ENCODE data around the gene PROX1. TPM values are rescaled to one million over a fixed set of nuclear protein-coding genes. Genes with fewer than 3 reads are reported as not detected.

Gene PROX1
- total RNA-seq, 2 experiments from 2014 or later: 0.09 TPM; not detected in 1

DNA sequence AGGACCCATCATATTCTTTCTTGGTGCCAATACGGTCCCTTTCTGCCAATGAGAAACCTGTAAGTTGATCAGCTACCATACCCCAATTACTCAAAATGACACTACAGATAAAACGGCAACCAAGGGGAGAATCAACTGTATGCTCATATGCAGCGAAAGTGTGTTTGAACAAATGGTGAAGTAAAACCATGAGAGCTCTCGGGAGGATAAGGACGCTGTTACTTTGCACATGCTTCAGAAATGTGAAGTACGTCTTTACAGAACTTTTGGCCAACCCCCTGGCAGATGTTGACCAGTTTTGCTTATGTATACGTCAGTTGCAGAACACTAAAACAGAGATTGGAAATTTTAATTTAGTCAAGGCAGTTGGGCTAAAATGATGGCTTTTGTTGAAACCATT lies 79.6 kb downstream of the PROX1 start:
- no peaks in the 10 kb centered on the region for H3K36me3 Mint-ChIP-seq (ENCODE audit: low read depth)
- H3K27ac Mint-ChIP-seq: no peak overlapping the region
- TF ChIP-seq, protein P1, sequence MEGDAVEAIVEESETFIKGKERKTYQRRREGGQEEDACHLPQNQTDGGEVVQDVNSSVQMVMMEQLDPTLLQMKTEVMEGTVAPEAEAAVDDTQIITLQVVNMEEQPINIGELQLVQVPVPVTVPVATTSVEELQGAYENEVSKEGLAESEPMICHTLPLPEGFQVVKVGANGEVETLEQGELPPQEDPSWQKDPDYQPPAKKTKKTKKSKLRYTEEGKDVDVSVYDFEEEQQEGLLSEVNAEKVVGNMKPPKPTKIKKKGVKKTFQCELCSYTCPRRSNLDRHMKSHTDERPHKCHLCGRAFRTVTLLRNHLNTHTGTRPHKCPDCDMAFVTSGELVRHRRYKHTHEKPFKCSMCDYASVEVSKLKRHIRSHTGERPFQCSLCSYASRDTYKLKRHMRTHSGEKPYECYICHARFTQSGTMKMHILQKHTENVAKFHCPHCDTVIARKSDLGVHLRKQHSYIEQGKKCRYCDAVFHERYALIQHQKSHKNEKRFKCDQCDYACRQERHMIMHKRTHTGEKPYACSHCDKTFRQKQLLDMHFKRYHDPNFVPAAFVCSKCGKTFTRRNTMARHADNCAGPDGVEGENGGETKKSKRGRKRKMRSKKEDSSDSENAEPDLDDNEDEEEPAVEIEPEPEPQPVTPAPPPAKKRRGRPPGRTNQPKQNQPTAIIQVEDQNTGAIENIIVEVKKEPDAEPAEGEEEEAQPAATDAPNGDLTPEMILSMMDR (IDR thresholded peaks at IDR 0.05): no peak
- H3K4me3 Mint-ChIP-seq: no peak overlapping the region
- POLR2A ChIA-PET: no interaction called here
- intact Hi-C loops (cut with micrococcal nuclease): no loop called here
- CTCF ChIA-PET: no interaction called here
- DNase-seq: no peak
- H3K9me3 Mint-ChIP-seq: peaks cover 1% of the 10 kb centered on the region
- no peak for ATAC-seq
- peaks cover 2% of the 10 kb centered on the region for H3K27me3 Mint-ChIP-seq
- H3K4me1 Mint-ChIP-seq (ENCODE audit: low read depth): no peaks in the 10 kb centered on the region

DNA sequence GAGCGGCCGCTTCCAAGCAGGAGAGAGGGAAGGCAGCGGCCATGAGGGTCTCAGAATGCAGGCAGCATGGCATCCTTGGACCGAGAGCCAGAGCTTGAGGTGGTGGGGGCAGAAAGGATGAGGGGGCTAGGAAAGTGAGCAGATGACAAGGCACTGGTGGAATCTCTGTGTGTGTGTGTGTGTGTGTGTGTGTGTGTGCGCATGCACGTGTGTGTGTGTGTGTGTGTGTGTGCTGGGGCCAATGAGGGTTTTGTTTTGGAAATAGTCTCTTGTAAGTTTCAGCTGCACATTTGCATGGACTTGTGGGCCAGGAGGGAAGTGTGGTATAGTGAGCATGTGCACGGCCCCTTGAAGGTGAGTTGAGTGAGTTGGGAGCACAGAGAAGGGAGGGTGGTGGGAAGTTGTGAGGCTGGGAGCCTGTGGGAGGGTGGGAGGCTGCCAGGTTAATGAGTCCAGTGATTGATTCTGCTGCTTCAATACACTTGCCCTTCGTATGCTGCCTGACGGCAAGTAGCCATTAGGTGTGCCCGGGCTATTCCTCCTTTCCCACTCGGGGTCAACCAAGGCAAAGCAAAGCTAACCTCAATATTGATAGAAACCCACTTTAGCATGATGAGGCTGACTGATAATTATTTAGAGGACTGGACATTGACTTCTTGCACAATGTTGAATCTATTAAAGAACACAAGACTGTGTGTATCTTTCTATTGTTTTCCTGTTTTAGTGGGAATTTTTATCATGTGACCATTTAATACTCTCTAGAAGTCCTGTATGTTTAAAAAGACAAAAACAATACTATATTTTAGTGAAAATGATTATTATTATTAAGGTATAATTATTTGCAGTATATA lies 80.3 kb downstream of the PROX1 start:
- TF ChIP-seq, protein P1 (IDR thresholded peaks at IDR 0.05): no peak
- Mint-ChIP-seq H3K36me3 (ENCODE audit: low read depth) (no peaks in the 10 kb centered on the region), H3K4me3 (no peak overlapping the region), H3K27me3 (peaks cover 2% of the 10 kb centered on the region), H3K4me1 (ENCODE audit: low read depth) (no peaks in the 10 kb centered on the region), H3K27ac (no peak overlapping the region), H3K9me3 (peaks cover 1% of the 10 kb centered on the region)
- DNase-seq: no peak
- POLR2A ChIA-PET: no interaction called here
- no peak for ATAC-seq
- CTCF ChIA-PET: no interaction called here
- intact Hi-C loops (cut with micrococcal nuclease): no loop called here

DNA sequence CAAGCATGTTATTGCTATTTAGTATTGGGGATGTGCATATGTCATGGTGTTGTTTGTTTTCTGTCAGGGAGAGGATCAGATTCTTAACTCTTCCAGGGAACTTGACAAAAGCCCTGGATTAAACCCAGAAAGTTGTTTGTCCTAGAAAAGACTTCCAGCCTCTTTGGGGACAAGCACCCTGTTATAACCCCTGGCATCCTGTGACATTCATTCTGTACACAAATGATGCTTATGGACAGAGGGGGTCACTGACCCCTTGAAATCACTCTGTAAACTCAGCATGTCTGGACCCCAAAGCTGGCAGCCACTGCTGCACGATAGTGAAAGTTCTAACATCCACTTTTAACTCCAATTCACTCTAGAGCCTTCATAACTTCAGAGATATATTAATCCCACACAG lies 81.2 kb downstream of the PROX1 start:
- no peak for ATAC-seq
- H3K27me3 Mint-ChIP-seq: peaks cover 2% of the 10 kb centered on the region

DNA sequence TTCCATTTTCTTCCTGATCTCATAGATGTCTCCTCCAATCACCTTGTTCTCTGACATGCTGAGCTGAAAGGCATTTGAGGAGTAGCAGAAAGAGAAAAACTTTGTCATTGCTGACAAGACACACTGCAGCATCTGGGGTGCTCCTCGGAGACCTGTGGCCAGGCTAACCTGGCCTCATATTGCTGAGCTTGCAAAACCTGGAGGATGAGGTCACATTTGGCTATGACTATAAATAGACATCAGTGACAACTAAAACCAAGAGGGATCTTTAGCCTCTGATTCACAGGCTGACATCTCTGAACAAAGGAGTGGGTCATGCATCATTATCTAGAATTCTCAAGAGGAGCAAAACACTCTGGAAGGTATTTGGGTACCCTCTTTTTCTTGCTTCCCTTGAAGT lies 83.7 kb downstream of the PROX1 start:
- no peaks in the 10 kb centered on the region for H3K4me1 Mint-ChIP-seq (ENCODE audit: low read depth)
- ATAC-seq (no peak), DNase-seq (no peak)
- no peaks in the 10 kb centered on the region for H3K36me3 Mint-ChIP-seq (ENCODE audit: low read depth)
- peaks cover 1% of the 10 kb centered on the region for H3K9me3 Mint-ChIP-seq
- TF ChIP-seq, protein P1 (IDR thresholded peaks at IDR 0.05): no peak
- ChIA-PET CTCF (no interaction called here), POLR2A (no interaction called here)
- peaks cover 3% of the 10 kb centered on the region for H3K27me3 Mint-ChIP-seq
- intact Hi-C loops (cut with micrococcal nuclease): no loop called here
- H3K4me3 Mint-ChIP-seq: no peak overlapping the region
- no peak overlapping the region for H3K27ac Mint-ChIP-seq

More for the DNA sequence above, 81.2 kb downstream of the PROX1 start:
- ChIA-PET POLR2A (no interaction called here), CTCF (no interaction called here)
- DNase-seq: no peak
- TF ChIP-seq, protein P1 (IDR thresholded peaks at IDR 0.05): no peak
- Mint-ChIP-seq H3K4me3 (no peak overlapping the region), H3K4me1 (ENCODE audit: low read depth) (no peaks in the 10 kb centered on the region), H3K27ac (no peak overlapping the region), H3K36me3 (ENCODE audit: low read depth) (no peaks in the 10 kb centered on the region), H3K9me3 (peaks cover 1% of the 10 kb centered on the region)
- intact Hi-C loops (cut with micrococcal nuclease): no loop called here

DNA sequence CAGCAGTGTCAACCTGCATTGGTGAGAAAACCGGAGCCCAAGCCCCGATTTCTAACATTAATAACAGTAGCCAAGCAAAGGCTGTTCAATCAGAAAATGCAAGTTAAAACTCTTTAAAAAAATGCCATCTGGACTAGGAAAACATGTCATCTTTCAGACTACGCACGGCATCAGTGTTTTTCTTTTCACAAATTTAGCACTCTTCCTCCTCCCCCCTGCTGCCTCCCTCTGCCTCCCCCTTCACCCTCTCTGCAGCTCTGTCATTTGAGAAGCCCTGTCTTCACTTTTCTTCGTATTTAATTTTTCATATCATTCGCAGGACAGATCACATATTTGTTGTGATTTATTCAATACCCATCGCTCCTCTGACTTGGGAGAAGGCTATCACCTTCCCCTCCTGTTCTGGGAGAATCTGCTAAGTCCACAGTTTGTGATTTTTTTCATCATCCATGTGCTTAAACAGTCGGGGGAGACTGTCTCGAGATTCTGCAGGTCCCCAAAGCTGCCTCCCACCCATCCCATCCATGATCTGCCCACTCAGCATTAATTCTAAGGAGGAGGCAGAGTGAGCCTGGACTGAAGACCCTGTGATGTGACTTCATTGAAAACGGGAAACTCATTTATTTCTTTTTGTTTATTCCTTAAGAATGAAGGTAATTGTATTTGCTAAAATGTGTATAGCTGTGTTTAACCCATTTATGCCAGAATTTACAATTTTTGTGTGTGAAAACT lies 84.8 kb downstream of the PROX1 start:
- DNase-seq (no peak), ATAC-seq (no peak)
- TF ChIP-seq, protein P1 (IDR thresholded peaks at IDR 0.05): no peak
- intact Hi-C loops (cut with micrococcal nuclease): no loop called here
- H3K27ac Mint-ChIP-seq: no peak overlapping the region
- ChIA-PET POLR2A (no interaction called here), CTCF (interaction anchor here (0.6 kb wide), 1 partner anchor 12 kb away, joined by 3 read pairs; no protein-coding TSS in a partner anchor)
- no peaks in the 10 kb centered on the region for H3K36me3 Mint-ChIP-seq (ENCODE audit: low read depth)
- H3K4me3 Mint-ChIP-seq: no peak overlapping the region
- H3K4me1 Mint-ChIP-seq (ENCODE audit: low read depth): no peaks in the 10 kb centered on the region
- H3K27me3 Mint-ChIP-seq: peaks cover 3% of the 10 kb centered on the region
- H3K9me3 Mint-ChIP-seq: peaks cover 1% of the 10 kb centered on the region
